ENCODE results near the gene SPAG7.
"Not testable (repeated sequence)": the region's sequence is repeated elsewhere in the genome, so short reads cannot be mapped to it uniquely, and the experiment has no call there.

The SPAG7 gene

GRCh38 chr17:4939796-4940554 is 27.6 kb downstream of the SPAG7 start, which contains the start of the genes RNF167 and SLC25A11:
Gene RNF167, plus strand, starts transcription at chr17:4940268. Its CDS starts 642 bp downstream, at chr17:4940910.
Gene SLC25A11, minus strand, starts transcription at chr17:4940046. Its CDS starts 136 bp downstream, at chr17:4939910.
- DNase-seq (ENCODE audit: extremely low spot score, insufficient read length, low read depth) (peak; percentile 88), FAIRE-seq (peak; percentile 100)

GRCh38 chr17:4939546-4939795 is 28.1 kb downstream of the SPAG7 start:
- no peak for FAIRE-seq

GRCh38 chr17:4938688-4939545 is 28.7 kb downstream of the SPAG7 start:
- DNase-seq (ENCODE audit: extremely low spot score, insufficient read length, low read depth) (no peak), FAIRE-seq (peak; percentile 42)

More at GRCh38 chr17:4939546-4939795, 28.1 kb downstream of the SPAG7 start:
- DNase-seq (ENCODE audit: extremely low spot score, insufficient read length, low read depth): no peak

- FAIRE-seq: no peak
- DNase-seq (ENCODE audit: extremely low spot score, insufficient read length, low read depth): no peak
These were observed 29.5 kb downstream of the SPAG7 start for GRCh38 chr17:4938069-4938491.

DNA sequence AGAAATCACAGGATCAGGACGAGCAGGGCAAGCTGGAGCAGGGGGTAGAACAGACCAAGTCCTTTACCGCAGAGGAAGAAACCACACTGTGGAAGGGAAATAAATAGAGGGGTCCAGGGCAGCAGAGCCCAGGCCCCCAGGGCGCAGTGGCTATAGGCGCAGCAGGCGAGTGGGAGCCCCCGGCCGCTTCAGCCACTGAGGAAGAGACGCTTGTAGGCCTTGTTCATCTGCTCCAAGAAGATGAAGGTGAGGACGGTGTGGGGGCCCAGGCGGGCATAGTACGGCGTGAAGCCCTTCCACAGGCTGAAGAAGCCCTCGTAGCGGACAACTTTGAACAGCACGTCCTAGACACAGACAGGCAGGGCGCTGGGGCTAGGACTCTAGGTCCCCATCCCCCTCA is 30.1 kb downstream of the SPAG7 start:
- no peak for DNase-seq (ENCODE audit: extremely low spot score, insufficient read length, low read depth)
- no peak for FAIRE-seq

GRCh38 chr17:4936436-4936835 is 31.2 kb downstream of the SPAG7 start:
- FAIRE-seq: no peak
- no peak for DNase-seq (ENCODE audit: extremely low spot score, insufficient read length, low read depth)

- FAIRE-seq (no peak), DNase-seq (ENCODE audit: extremely low spot score, insufficient read length, low read depth) (no peak)
These were observed 32.0 kb downstream of the SPAG7 start for GRCh38 chr17:4935650-4936049.

GRCh38 chr17:4934173-4934979 is 33.2 kb downstream of the SPAG7 start:
- no peak for DNase-seq (ENCODE audit: extremely low spot score, insufficient read length, low read depth)
- FAIRE-seq: peak; percentile 95

- DNase-seq (ENCODE audit: extremely low spot score, insufficient read length, low read depth) (no peak), FAIRE-seq (no peak)
These were observed 34.0 kb downstream of the SPAG7 start for GRCh38 chr17:4933646-4934045.

GRCh38 chr17:4932756-4933155 is 34.9 kb downstream of the SPAG7 start:
- DNase-seq (ENCODE audit: extremely low spot score, insufficient read length, low read depth): no peak

GRCh38 chr17:4931963-4932362 is 35.7 kb downstream of the SPAG7 start, which contains the start of gene GP1BA:
Gene GP1BA, plus strand, starts transcription at chr17:4932277. Its CDS starts 328 bp downstream, at chr17:4932605.
- no peak for DNase-seq (ENCODE audit: extremely low spot score, insufficient read length, low read depth)

More at GRCh38 chr17:4932756-4933155, 34.9 kb downstream of the SPAG7 start:
- no peak for FAIRE-seq

DNA sequence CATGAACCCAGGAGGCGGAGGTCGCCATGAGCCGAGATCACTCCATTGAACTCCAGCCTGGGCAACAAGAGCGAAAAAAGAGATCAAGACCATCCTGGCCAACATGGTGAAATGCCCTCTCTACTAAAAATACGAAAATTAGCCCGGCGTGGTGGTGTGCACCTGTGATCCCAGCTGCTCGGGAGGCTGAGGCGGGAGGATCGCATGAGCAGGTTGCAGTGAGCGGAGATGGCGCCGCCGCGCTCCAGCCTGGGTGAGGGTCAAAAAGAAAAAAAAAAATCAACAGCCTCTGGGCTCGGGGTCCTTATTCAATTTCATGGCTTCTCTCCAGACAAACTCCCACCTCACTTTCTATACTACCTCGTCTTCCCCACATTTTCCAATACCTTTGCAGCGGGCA is 38.7 kb downstream of the SPAG7 start:
- no peak for FAIRE-seq
- DNase-seq (ENCODE audit: extremely low spot score, insufficient read length, low read depth): no peak

More at GRCh38 chr17:4931963-4932362, 35.7 kb downstream of the SPAG7 start, which contains the start of gene GP1BA:
- FAIRE-seq: peak; percentile 66

DNA sequence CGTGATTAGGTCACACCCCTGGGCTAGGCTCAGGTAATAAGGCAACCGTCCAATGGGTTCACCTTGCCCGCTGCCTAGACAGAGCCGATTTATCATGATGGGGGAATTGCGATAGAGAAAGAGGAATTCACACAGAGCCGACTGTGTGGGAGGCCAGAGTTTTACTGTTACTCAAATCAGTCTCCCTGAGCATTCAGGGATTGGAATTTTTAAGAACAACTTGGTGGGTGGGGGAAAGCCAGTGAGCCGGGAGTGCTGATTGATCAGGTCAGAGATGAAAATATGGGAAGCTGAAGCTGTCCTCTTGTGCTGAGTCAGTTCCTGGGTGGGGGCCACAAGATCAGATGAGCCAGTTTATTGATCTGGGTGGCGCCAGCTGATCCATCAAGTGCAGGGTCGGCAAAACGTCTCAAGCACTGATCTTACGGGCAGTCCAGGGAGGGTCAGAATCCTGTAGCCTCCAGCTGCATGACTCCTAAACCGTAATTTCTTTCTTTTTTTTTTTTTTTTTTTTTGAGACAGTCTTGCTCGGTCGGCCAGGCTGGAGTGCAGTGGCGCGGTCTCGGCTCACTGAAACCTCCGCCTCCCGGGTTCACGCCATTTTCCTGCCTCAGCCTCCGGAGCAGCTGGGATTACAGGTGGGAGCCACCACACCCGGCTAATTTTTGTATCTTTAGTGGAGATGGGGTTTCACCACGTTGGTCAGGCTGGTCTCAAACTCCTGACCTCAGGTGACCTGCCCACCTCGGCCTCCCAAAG is 40.9 kb downstream of the SPAG7 start:
- FAIRE-seq; DNase-seq (ENCODE audit: extremely low spot score, insufficient read length, low read depth): not testable (repeated sequence)

- DNase-seq (ENCODE audit: extremely low spot score, insufficient read length, low read depth) (no peak), FAIRE-seq (no peak)
These were observed 46.3 kb downstream of the SPAG7 start for GRCh38 chr17:4921320-4921719.

GRCh38 chr17:4920351-4921048 is 47.1 kb downstream of the SPAG7 start:
- DNase-seq (ENCODE audit: extremely low spot score, insufficient read length, low read depth): no peak
- FAIRE-seq: no peak

GRCh38 chr17:4919511-4920047 is 48.0 kb downstream of the SPAG7 start:
- DNase-seq (ENCODE audit: extremely low spot score, insufficient read length, low read depth) (no peak), FAIRE-seq (no peak)

DNA sequence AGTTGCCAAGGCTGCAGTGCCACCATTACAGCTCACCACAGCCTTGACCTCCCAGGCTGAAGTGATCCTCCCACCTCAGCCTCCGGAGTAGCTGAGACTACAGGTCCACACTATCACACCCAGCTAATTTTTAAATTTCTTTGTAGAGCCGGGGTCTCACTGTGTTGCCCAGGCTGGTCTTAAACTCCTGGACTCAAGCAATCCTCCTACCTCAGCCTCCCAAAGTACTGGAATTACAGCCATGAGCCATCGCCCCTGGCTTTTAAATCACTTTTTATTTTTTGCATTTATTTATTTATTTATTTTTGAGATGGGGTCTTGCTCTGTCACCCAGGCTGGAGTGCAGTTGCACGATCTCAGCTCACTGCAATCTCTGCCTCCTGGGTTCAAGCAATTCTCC is 53.1 kb downstream of the SPAG7 start:
- not testable (repeated sequence) for FAIRE-seq

GRCh38 chr17:4913994-4914393 is 53.6 kb downstream of the SPAG7 start:
- FAIRE-seq: no peak

More for the DNA sequence above, 53.1 kb downstream of the SPAG7 start:
- not testable (repeated sequence) for DNase-seq (ENCODE audit: extremely low spot score, insufficient read length, low read depth)

More at GRCh38 chr17:4913994-4914393, 53.6 kb downstream of the SPAG7 start:
- no peak for DNase-seq (ENCODE audit: extremely low spot score, insufficient read length, low read depth)
